Loucy (cell line): ENCODE results near the gene TMEM200B.

ENCODE experiments used
- CTCF ChIP-seq: fragments of 200-600 bp; sonication (generic); conservative IDR thresholded peaks from 2 replicates; pipeline ENCODE4 v1.5.1; 2014; ENCODE audit warnings: mild to moderate bottlenecking, antibody characterized with exemption, low read length
- EZH2phosphoT487 ChIP-seq: fragments of 200-600 bp; IDR thresholded peaks from 2 replicates; pipeline ENCODE4 v1.6.1; 2018; ENCODE audit warnings: antibody characterized with exemption, mild to moderate bottlenecking, moderate library complexity, borderline replicate concordance

GRCh38 chr1:29172415-29172939 lies 48.8 kb upstream of the TMEM200B start:
- TF ChIP-seq CTCF (no peak), EZH2phosphoT487 (no peak)
